Measurements from ENCODE around the gene CAB39. TPM values are rescaled to one million over a fixed set of nuclear protein-coding genes. Genes with fewer than 3 reads are reported as not detected.

Gene CAB39
- total and polyA plus RNA-seq, 2 of the 8 experiments (the other 6 are each of a cell fraction or from before 2014, with no cell fraction given): 16.4 to 50.5 TPM

DNA sequence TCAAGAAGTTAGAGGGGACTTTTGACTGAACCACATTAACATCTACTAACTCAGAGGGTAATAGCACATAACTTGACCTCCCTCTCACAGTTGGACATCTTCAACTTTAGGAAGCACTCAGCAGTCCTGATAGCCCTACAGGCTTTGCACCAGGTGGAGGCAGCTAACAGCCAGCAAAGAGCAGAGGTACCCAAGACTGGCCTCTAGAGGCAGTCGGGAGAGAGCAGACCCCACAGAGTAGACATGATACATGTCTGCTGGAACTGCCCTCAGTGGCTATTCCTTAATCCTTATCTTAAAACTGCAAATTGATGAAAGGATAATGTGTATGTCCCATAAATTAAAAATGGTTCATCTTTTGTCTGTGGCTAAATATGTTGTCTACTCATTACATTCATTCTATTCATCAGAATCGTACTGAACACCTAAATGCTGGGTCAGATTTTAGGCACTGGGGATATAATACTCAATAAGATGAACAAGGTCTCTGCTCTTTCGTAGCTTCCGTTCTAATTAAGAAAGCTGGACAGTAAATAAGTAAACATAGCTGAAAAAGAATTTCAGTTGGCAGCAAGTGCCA lies 49.8 kb downstream of the CAB39 start:
- peaks cover 2 to 3% of the 10 kb centered on the region in 2 experiments for H4K20me1 ChIP-seq (replicated peaks in 1 of 2; ENCODE audit: control insufficient read depth in 1 of 2, insufficient read depth in 2 of 2, low read length in 2 of 2)
- H3K14ac ChIP-seq (ENCODE audit: insufficient read length): no peak overlapping the region
- H3K9ac ChIP-seq (replicated peaks in 1 of 4; ENCODE audit: extremely low read depth in 1 of 4, low read depth in 3 of 4, low read length in 3 of 4): no peak overlapping the region
- DNase-seq (ENCODE audit: low read depth in 1 of 2, low spot score in 2 of 2): peak in 1 of 2 experiments; percentile 10
- peaks cover 0 to 11% (median 5%) of the 10 kb centered on the region in 4 experiments; a peak in 4 of 7 replicates for H3K4me1 ChIP-seq (replicated peaks in 1 of 4; ENCODE audit: control insufficient read depth in 3 of 4, insufficient read depth in 4 of 4, low read length in 3 of 4)
- peaks cover 0 to 3% (median 0%) of the 10 kb centered on the region in 4 experiments; a peak in 2 of 8 replicates for H3K36me3 ChIP-seq (ENCODE audit: control insufficient read depth in 2 of 4, insufficient read depth in 4 of 4, low read length in 3 of 4)
- H3K4ac ChIP-seq (replicated peaks; ENCODE audit: insufficient read length, low read depth, low read length): no peak overlapping the region
- no peak overlapping the region for H3K4me2 ChIP-seq (ENCODE audit: insufficient read depth in 1 of 2, low read depth in 2 of 2, low read length in 2 of 2)
- no peak overlapping the region for H3K27ac ChIP-seq (ENCODE audit: low read depth, low read length)
- H3K9me3 ChIP-seq (ENCODE audit: insufficient read depth in 2 of 2, low read depth in 1 of 2, low read length in 1 of 2): no peaks in the 10 kb centered on the region
- H4K8ac ChIP-seq (ENCODE audit: extremely low read depth, insufficient read depth, low read length): no peak overlapping the region
- no peaks in the 10 kb centered on the region for H3K23me2 ChIP-seq (ENCODE audit: low read depth, low read length)
- H3K79me1 ChIP-seq (ENCODE audit: low read depth, low read length): no peaks in the 10 kb centered on the region; the same call in 1 of the 2 replicates
- no peak overlapping the region for H3K4me3 ChIP-seq (ENCODE audit: extremely low read depth in 1 of 4, insufficient read depth in 2 of 4, low read depth in 3 of 4, low read length in 4 of 4)
- WGBS, 2 experiments (ENCODE audit: extremely low coverage in 1 of 2, insufficient coverage in 1 of 2, insufficient read length in 1 of 2, insufficient replicate concordance in 2 of 2, low coverage in 1 of 2, low lambda C conversion rate in 2 of 2, missing lambda C conversion rate in 1 of 2): 84% methylated on average over 4 of the region's 4 CpGs; no CpG with 5 or more reads in 1 of the 2 experiments
- no peak overlapping the region for H3K18ac ChIP-seq (ENCODE audit: extremely low read depth, low read length)
- no peak overlapping the region for H2BK20ac ChIP-seq (ENCODE audit: low read length)
- H2BK5ac ChIP-seq (ENCODE audit: low read depth, low read length): no peak overlapping the region
- H3K56ac ChIP-seq (replicated peaks; ENCODE audit: insufficient read length, low read depth, low read length): no peak overlapping the region
- peak; percentile 73 for FAIRE-seq
- no peak overlapping the region for H2BK120ac ChIP-seq (replicated peaks; ENCODE audit: low read depth, low read length)
- H2AFZ ChIP-seq (ENCODE audit: low read length): no peak overlapping the region
- H3K79me2 ChIP-seq (ENCODE audit: control insufficient read depth in 1 of 2, insufficient read depth in 2 of 2, low read length in 2 of 2): peaks cover 0 to 27% of the 10 kb centered on the region in 2 experiments; a peak in 2 of 4 replicates
- CTCF ChIA-PET (ENCODE audit: partially characterized antibody): interaction anchor here (0.6 to 4.0 kb wide), 38 partner anchors 8 to 948 kb away, joined by 3 to 28 read pairs (median 3); no protein-coding TSS in a partner anchor
- POLR2A ChIA-PET (ENCODE audit: partially characterized antibody): interaction anchor here (0.8 kb wide), 1 partner anchor 59 kb away, joined by 3 read pairs; no protein-coding TSS in a partner anchor
- no peaks in the 10 kb centered on the region for H3K27me3 ChIP-seq (replicated peaks in 1 of 4; ENCODE audit: control insufficient read depth in 3 of 4, extremely low read depth in 1 of 4, insufficient read depth in 3 of 4, low read length in 3 of 4)
- no peak overlapping the region for H2AK5ac ChIP-seq (ENCODE audit: low read depth, low read length)
- no peak overlapping the region for H2BK15ac ChIP-seq (ENCODE audit: low read length)
- no peak overlapping the region for H2BK12ac ChIP-seq (ENCODE audit: low read depth, low read length)
- H4K5ac ChIP-seq (ENCODE audit: insufficient read length, low read depth, low read length): no peak overlapping the region
- H3K23ac ChIP-seq (ENCODE audit: insufficient read length): no peak overlapping the region
- no peak overlapping the region for H4K91ac ChIP-seq (replicated peaks; ENCODE audit: insufficient read length, low read length)
- TF ChIP-seq RAD21 (IDR thresholded peaks at IDR 0.05 in 1 of 2, conservative IDR thresholded peaks at IDR 0.05 in 1 of 2; ENCODE audit: low read depth in 2 of 2, low read length in 2 of 2): peak; percentile 52 to 68
- no peak for TF ChIP-seq BCL11A (IDR thresholded peaks at IDR 0.05; ENCODE audit: low read depth in 2 of 2, low read length in 2 of 2)
- TF ChIP-seq, protein P1, sequence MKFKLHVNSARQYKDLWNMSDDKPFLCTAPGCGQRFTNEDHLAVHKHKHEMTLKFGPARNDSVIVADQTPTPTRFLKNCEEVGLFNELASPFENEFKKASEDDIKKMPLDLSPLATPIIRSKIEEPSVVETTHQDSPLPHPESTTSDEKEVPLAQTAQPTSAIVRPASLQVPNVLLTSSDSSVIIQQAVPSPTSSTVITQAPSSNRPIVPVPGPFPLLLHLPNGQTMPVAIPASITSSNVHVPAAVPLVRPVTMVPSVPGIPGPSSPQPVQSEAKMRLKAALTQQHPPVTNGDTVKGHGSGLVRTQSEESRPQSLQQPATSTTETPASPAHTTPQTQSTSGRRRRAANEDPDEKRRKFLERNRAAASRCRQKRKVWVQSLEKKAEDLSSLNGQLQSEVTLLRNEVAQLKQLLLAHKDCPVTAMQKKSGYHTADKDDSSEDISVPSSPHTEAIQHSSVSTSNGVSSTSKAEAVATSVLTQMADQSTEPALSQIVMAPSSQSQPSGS (IDR thresholded peaks at IDR 0.05; ENCODE audit: low read length): no peak
- no peak for TF ChIP-seq CTBP2 (IDR thresholded peaks at IDR 0.05; ENCODE audit: borderline replicate concordance, insufficient read depth, insufficient read length, low read length)
- no peak for TF ChIP-seq TEAD4 (IDR thresholded peaks at IDR 0.05; ENCODE audit: low read depth, low read length)
- no peak for TF ChIP-seq MAFK (IDR thresholded peaks at IDR 0.05; ENCODE audit: low read depth, low read length)
- TF ChIP-seq, protein P2, sequence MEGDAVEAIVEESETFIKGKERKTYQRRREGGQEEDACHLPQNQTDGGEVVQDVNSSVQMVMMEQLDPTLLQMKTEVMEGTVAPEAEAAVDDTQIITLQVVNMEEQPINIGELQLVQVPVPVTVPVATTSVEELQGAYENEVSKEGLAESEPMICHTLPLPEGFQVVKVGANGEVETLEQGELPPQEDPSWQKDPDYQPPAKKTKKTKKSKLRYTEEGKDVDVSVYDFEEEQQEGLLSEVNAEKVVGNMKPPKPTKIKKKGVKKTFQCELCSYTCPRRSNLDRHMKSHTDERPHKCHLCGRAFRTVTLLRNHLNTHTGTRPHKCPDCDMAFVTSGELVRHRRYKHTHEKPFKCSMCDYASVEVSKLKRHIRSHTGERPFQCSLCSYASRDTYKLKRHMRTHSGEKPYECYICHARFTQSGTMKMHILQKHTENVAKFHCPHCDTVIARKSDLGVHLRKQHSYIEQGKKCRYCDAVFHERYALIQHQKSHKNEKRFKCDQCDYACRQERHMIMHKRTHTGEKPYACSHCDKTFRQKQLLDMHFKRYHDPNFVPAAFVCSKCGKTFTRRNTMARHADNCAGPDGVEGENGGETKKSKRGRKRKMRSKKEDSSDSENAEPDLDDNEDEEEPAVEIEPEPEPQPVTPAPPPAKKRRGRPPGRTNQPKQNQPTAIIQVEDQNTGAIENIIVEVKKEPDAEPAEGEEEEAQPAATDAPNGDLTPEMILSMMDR (IDR thresholded peaks at IDR 0.05; ENCODE audit: control extremely low read depth in 1 of 3, insufficient read depth in 1 of 3, low read depth in 1 of 3, low read length in 3 of 3): peak; percentile 72 to 92 (median 85)

All from H1 (cell line).